ENCODE measurements around the gene METAP1D. TPM values are rescaled to one million over a fixed set of nuclear protein-coding genes. Genes with fewer than 3 reads are reported as not detected.

The METAP1D gene
- total RNA-seq, 1 experiment from 2014 or later: 15.8 TPM

DNA sequence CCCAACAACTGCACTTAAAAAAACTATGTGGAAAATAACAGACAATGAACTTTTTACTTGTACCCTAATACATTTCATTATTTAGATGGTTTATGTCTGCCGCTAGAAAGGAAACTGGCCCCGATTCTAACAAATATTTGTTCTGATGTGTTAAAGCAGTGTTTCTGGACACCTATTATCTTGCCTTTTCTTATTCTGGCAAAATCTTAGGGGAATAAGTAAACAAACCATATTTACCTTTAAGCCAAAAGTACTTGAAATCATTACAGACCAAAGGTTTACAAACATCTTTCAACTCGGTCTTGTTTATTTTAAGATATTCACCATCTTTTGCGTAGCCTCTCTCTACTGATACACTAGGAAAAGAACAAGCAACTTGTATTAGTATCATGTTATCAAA lies 73.8 kb downstream of the METAP1D start:
- H2AFZ ChIP-seq (ENCODE audit: low read depth, low read length, poor library complexity, severe bottlenecking): no peak overlapping the region
- no peaks in the 10 kb centered on the region for H3K9me3 ChIP-seq (ENCODE audit: control insufficient read depth in 1 of 2, insufficient read depth in 1 of 2, low read depth in 1 of 2, low read length in 2 of 2)
- ATAC-seq (no peak), DNase-seq (ENCODE audit: low read depth, low spot score) (no peak)
- no peak overlapping the region for H3K9ac ChIP-seq (ENCODE audit: low read length)
- no peak overlapping the region for H3K27ac ChIP-seq (ENCODE audit: low read depth, low read length)
- intact Hi-C loops (cut with micrococcal nuclease): no loop called here
- H3K4me1 ChIP-seq (ENCODE audit: control insufficient read depth in 1 of 2, insufficient read depth in 2 of 2, low read length in 2 of 2): no peaks in the 10 kb centered on the region
- H3K27me3 ChIP-seq (ENCODE audit: insufficient read depth, low read length): no peaks in the 10 kb centered on the region
- H3K9me2 ChIP-seq (ENCODE audit: insufficient read depth): no peaks in the 10 kb centered on the region
- no TSS peak for BruUV-seq (replicated peaks)
- no peaks in the 10 kb centered on the region for H3K36me3 ChIP-seq (ENCODE audit: control insufficient read depth in 1 of 2, insufficient read depth in 2 of 2, low read length in 2 of 2)
- no peak overlapping the region for H3K4me2 ChIP-seq (ENCODE audit: low read length)
- ChIA-PET POLR2A (no interaction called here), RAD21 (ENCODE audit: low non-redundant PET in 1 of 2, low total read pairs in 2 of 2, uncharacterized antibody in 2 of 2, unreplicated experiment in 2 of 2) (no interaction called here), CTCF (no interaction called here)
- TF ChIP-seq YY1 (IDR thresholded peaks at IDR 0.05; ENCODE audit: extremely low read depth, insufficient replicate concordance, low read depth, low read length) (no peak), ZFX (IDR thresholded peaks at IDR 0.05) (no peak), TCF7L2 (IDR thresholded peaks at IDR 0.05; ENCODE audit: borderline replicate concordance, extremely low read depth, insufficient read depth, insufficient read length) (no peak), FOSL1 (IDR thresholded peaks at IDR 0.05; ENCODE audit: low read depth) (no peak), SIN3A (IDR thresholded peaks at IDR 0.05; ENCODE audit: low read depth) (no peak), CEBPB (IDR thresholded peaks at IDR 0.05; ENCODE audit: low read depth) (no peak), EZH2 (IDR thresholded peaks at IDR 0.05) (no peak), EZH2phosphoT487 (IDR thresholded peaks at IDR 0.05; ENCODE audit: borderline replicate concordance) (no peak), SP1 (IDR thresholded peaks at IDR 0.05; ENCODE audit: low read depth) (no peak), CBX3 (IDR thresholded peaks at IDR 0.05; ENCODE audit: low read depth) (no peak)
- H3K79me2 ChIP-seq (ENCODE audit: insufficient read depth, low read length): no peaks in the 10 kb centered on the region
- H3K4me3 ChIP-seq (replicated peaks in 1 of 2; ENCODE audit: low read depth in 1 of 2, low read length in 2 of 2): no peak overlapping the region
- H4K20me1 ChIP-seq (ENCODE audit: insufficient read depth): no peaks in the 10 kb centered on the region

GRCh38 chr2:172074254-172074653 lies 74.5 kb downstream of the METAP1D start:
- ChIA-PET RAD21 (ENCODE audit: low non-redundant PET in 1 of 2, low total read pairs in 2 of 2, uncharacterized antibody in 2 of 2, unreplicated experiment in 2 of 2) (no interaction called here), POLR2A (no interaction called here), CTCF (no interaction called here)
- Histone ChIP-seq H3K79me2 (ENCODE audit: insufficient read depth, low read length) (no peaks in the 10 kb centered on the region), H3K4me2 (ENCODE audit: low read length) (no peak overlapping the region), H4K20me1 (ENCODE audit: insufficient read depth) (no peaks in the 10 kb centered on the region), H3K27ac (ENCODE audit: low read depth, low read length) (no peak overlapping the region), H2AFZ (ENCODE audit: low read depth, low read length, poor library complexity, severe bottlenecking) (no peak overlapping the region), H3K9me2 (ENCODE audit: insufficient read depth) (no peaks in the 10 kb centered on the region), H3K27me3 (ENCODE audit: insufficient read depth, low read length) (no peaks in the 10 kb centered on the region), H3K4me3 (replicated peaks in 1 of 2; ENCODE audit: low read depth in 1 of 2, low read length in 2 of 2) (no peak overlapping the region), H3K4me1 (ENCODE audit: control insufficient read depth in 1 of 2, insufficient read depth in 2 of 2, low read length in 2 of 2) (no peaks in the 10 kb centered on the region), H3K9me3 (ENCODE audit: control insufficient read depth in 1 of 2, insufficient read depth in 1 of 2, low read depth in 1 of 2, low read length in 2 of 2) (no peaks in the 10 kb centered on the region), H3K9ac (ENCODE audit: low read length) (no peak overlapping the region), H3K36me3 (ENCODE audit: control insufficient read depth in 1 of 2, insufficient read depth in 2 of 2, low read length in 2 of 2) (no peaks in the 10 kb centered on the region)
- intact Hi-C loops (cut with micrococcal nuclease): no loop called here
- no peak for TF ChIP-seq ZNF274 (IDR thresholded peaks at IDR 0.05; ENCODE audit: low read depth, low read length)
- no peak for TF ChIP-seq CBX3 (IDR thresholded peaks at IDR 0.05; ENCODE audit: low read depth)
- no peak for TF ChIP-seq SRF (IDR thresholded peaks at IDR 0.05; ENCODE audit: low read depth)
- ATAC-seq (no peak), DNase-seq (ENCODE audit: low read depth, low spot score) (no peak)
- no TSS peak for BruUV-seq (replicated peaks)

Data from HCT116 (cell line).